Measurements from ENCODE around the gene MLST8.

The MLST8 gene

GRCh38 chr16:2210386-2211365 is 5.4 kb downstream of the MLST8 start, which contains the start of gene BRICD5 (continued):
- TF ChIP-seq ZNF488 (tag by site-specific recombination; IDR thresholded peaks at IDR 0.05), result no peak
- peak; percentile 81 for TF ChIP-seq REST (tag by site-specific recombination; IDR thresholded peaks at IDR 0.05)
- TF ChIP-seq ZNF169 (tag by site-specific recombination; IDR thresholded peaks at IDR 0.05), result no peak
- no peak for TF ChIP-seq ZSCAN16 (tag by site-specific recombination; IDR thresholded peaks at IDR 0.05)
- no peak for TF ChIP-seq ZFP37 (tag by site-specific recombination; IDR thresholded peaks at IDR 0.05)
- peak; percentile 48 for TF ChIP-seq PATZ1 (tag by site-specific recombination; IDR thresholded peaks at IDR 0.05)
- TF ChIP-seq ZNF660 (tag by site-specific recombination; IDR thresholded peaks at IDR 0.05), result no peak

GRCh38 chr16:2211923-2212347 is 6.7 kb downstream of the MLST8 start:
- H3K27ac ChIP-seq (ENCODE audit: extremely low read depth, low read depth, low read length), result no peak overlapping the region
- ChIA-PET CTCF (no interaction called here), POLR2A (interaction anchor here (0.8 to 1.8 kb wide), 6 partner anchors 10 to 57 kb away, joined by 3 to 8 read pairs (median 4); partner anchors contain the start of genes DNASE1L2, ECI1 and TRAF7)
- no peak overlapping the region for H3K4me3 ChIP-seq (ENCODE audit: low read depth, low read length)
- no peaks in the 10 kb centered on the region for H3K9me3 ChIP-seq (ENCODE audit: control insufficient read depth, insufficient read depth, low read depth, low read length)
- peaks cover 0 to 52% of the 10 kb centered on the region in 2 experiments; a peak in 1 of 3 replicates for H3K36me3 ChIP-seq (ENCODE audit: control insufficient read depth in 2 of 2, insufficient read depth in 1 of 2, low read length in 2 of 2)
- H3K4me1 ChIP-seq (ENCODE audit: control insufficient read depth, insufficient read depth, low read length), result 0 out of 2 replicates have a peak, but pooled peaks cover 2% of the 10 kb centered on the region
- TF ChIP-seq ZNF266 (tag by site-specific recombination; IDR thresholded peaks at IDR 0.05; ENCODE audit: low read depth) (no peak), ZNF561 (tag by site-specific recombination; IDR thresholded peaks at IDR 0.05; ENCODE audit: borderline replicate concordance) (no peak), KLF1 (tag by site-specific recombination; IDR thresholded peaks at IDR 0.05) (0 out of 2 replicates have a peak, but pooled peaks have one; percentile 30), RBAK (tag by site-specific recombination; IDR thresholded peaks at IDR 0.05) (no peak), ZSCAN16 (tag by site-specific recombination; IDR thresholded peaks at IDR 0.05) (no peak), ZNF394 (tag by site-specific recombination; IDR thresholded peaks at IDR 0.05; ENCODE audit: borderline replicate concordance) (peak; percentile 14; the same call in 1 of the 2 replicates), ZFP37 (tag by site-specific recombination; IDR thresholded peaks at IDR 0.05) (no peak), ZNF223 (tag by site-specific recombination; IDR thresholded peaks at IDR 0.05) (no peak), ZSCAN5A (tag by site-specific recombination; IDR thresholded peaks at IDR 0.05) (no peak), SCRT1 (tag by site-specific recombination; IDR thresholded peaks at IDR 0.05; ENCODE audit: borderline replicate concordance) (no peak), ZBTB21 (tag by site-specific recombination; IDR thresholded peaks at IDR 0.05) (no peak), PATZ1 (tag by site-specific recombination; IDR thresholded peaks at IDR 0.05) (peak; percentile 46; the same call in 1 of the 2 replicates), ZNF202 (tag by site-specific recombination; IDR thresholded peaks at IDR 0.05; ENCODE audit: borderline replicate concordance) (no peak)

Data from HEK293 (cell line).